ENCODE measurements around the gene WNT16. TPM values are rescaled to one million over a fixed set of nuclear protein-coding genes. Genes with fewer than 3 reads are reported as not detected.

WNT16 gene
- total RNA-seq, 1 donor from 2014 or later = not detected

- Mint-ChIP-seq H3K27ac (ENCODE audit: unreplicated experiment) (no peak overlapping the region), H3K4me1 (ENCODE audit: low read depth, unreplicated experiment) (no peaks in the 10 kb centered on the region), H3K27me3 (ENCODE audit: unreplicated experiment) (no peaks in the 10 kb centered on the region), H3K36me3 (ENCODE audit: unreplicated experiment) (no peaks in the 10 kb centered on the region), H3K4me3 (ENCODE audit: unreplicated experiment) (no peak overlapping the region), H3K9me3 (ENCODE audit: unreplicated experiment) (no peaks in the 10 kb centered on the region)
- DNase-seq = no peak
- TF ChIP-seq, protein P1, sequence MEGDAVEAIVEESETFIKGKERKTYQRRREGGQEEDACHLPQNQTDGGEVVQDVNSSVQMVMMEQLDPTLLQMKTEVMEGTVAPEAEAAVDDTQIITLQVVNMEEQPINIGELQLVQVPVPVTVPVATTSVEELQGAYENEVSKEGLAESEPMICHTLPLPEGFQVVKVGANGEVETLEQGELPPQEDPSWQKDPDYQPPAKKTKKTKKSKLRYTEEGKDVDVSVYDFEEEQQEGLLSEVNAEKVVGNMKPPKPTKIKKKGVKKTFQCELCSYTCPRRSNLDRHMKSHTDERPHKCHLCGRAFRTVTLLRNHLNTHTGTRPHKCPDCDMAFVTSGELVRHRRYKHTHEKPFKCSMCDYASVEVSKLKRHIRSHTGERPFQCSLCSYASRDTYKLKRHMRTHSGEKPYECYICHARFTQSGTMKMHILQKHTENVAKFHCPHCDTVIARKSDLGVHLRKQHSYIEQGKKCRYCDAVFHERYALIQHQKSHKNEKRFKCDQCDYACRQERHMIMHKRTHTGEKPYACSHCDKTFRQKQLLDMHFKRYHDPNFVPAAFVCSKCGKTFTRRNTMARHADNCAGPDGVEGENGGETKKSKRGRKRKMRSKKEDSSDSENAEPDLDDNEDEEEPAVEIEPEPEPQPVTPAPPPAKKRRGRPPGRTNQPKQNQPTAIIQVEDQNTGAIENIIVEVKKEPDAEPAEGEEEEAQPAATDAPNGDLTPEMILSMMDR (IDR thresholded peaks at IDR 0.05; ENCODE audit: partially characterized antibody, unreplicated experiment) = no peak
Measured at GRCh38 chr7:121382473-121382872, 53.7 kb downstream of the WNT16 start.

DNA sequence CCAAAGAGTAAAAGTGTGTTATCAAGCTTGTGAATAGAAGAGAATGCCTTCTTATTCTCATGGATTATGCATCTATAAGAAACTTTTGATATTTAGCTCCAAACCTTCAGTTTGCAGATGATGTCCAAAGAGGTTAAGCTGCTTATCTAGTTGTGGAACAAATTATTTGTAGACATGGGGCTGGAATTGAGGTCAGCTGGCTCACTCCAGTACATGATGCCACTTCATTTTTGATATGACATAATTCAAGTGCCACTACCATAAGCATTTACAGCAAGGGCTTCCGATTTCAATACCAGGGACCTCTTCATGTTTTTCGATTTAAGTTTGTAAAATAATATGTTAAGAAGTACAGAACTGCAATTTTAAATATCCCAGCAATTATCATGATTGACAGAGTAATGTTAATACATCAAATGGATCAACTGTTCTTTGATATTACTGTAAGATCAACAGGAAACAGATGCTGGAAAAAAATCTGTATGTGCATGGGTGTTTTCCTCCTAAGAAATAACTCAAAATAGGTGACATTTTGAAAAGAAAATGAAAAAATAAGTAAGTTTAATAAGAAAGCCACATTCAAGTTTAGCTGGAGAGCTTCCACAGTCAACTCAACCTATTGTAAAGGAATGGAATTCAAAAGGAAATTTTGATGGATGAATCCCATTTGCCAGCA lies 54.6 kb downstream of the WNT16 start:
- TF ChIP-seq, protein P1 (IDR thresholded peaks at IDR 0.05; ENCODE audit: partially characterized antibody, unreplicated experiment) = no peak
- Mint-ChIP-seq H3K9me3 (ENCODE audit: unreplicated experiment) (no peaks in the 10 kb centered on the region), H3K27ac (ENCODE audit: unreplicated experiment) (no peak overlapping the region), H3K36me3 (ENCODE audit: unreplicated experiment) (no peaks in the 10 kb centered on the region), H3K4me3 (ENCODE audit: unreplicated experiment) (no peak overlapping the region), H3K4me1 (ENCODE audit: low read depth, unreplicated experiment) (no peaks in the 10 kb centered on the region), H3K27me3 (ENCODE audit: unreplicated experiment) (no peaks in the 10 kb centered on the region)
- DNase-seq = no peak

DNA sequence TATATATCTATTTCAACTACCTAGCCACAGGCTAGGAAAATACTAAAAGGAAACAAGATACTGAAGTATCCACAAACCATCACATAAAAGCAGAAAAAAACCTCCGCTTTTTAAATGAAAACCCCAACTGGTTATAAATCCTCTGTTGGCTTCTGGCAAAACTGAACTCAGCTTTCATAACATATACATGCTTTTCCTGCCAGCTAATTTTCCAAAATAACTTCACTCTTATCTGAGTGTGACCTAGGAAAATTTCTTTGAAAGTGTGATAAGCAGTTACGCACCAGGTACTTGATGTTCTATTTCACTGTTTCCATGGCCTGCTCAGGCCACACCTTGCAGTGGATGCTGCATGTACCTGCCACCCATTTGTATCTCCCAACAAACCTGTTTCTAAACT lies 55.5 kb downstream of the WNT16 start:
- Mint-ChIP-seq H3K9me3 (ENCODE audit: unreplicated experiment) (no peaks in the 10 kb centered on the region), H3K4me1 (ENCODE audit: low read depth, unreplicated experiment) (no peaks in the 10 kb centered on the region), H3K36me3 (ENCODE audit: unreplicated experiment) (no peaks in the 10 kb centered on the region), H3K27ac (ENCODE audit: unreplicated experiment) (no peak overlapping the region), H3K4me3 (ENCODE audit: unreplicated experiment) (no peak overlapping the region), H3K27me3 (ENCODE audit: unreplicated experiment) (no peaks in the 10 kb centered on the region)
- no peak for DNase-seq
- TF ChIP-seq, protein P1 (IDR thresholded peaks at IDR 0.05; ENCODE audit: partially characterized antibody, unreplicated experiment) = no peak

DNA sequence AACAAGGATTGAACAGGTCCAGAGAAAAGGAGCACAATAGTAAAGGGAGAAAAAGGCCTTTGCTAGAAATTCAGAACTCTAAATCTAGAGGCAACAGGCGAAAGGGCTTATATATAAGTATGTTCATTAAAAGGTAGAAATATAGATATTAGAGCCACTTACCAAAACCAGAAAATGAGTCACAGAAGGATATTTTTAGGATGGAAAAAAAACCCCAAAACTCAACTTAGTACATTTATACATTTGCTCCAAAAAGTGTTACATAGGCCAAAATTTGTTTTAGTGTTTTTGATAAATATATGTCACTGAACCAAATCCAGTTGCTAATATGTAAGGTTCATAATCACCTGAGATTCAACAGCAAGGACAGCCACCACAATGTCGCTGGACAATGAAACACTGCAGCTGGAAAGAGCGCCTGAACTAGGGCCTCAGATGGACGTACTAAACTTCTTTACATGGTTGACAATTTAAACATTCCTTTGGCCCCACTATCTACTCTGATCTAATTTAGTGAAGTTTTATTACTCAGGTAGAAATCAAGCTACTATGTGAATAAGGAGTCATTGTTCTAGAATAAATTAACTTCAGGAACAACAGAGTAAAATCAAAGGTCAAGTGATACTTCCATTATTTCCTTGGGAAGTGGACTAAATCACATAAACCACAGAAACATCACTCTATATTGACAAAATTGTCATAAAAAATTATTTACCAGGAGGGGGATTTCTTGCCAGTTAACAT lies 56.4 kb downstream of the WNT16 start:
- Mint-ChIP-seq H3K36me3 (ENCODE audit: unreplicated experiment) (no peaks in the 10 kb centered on the region), H3K27me3 (ENCODE audit: unreplicated experiment) (no peaks in the 10 kb centered on the region), H3K4me1 (ENCODE audit: low read depth, unreplicated experiment) (no peaks in the 10 kb centered on the region), H3K27ac (ENCODE audit: unreplicated experiment) (no peak overlapping the region), H3K9me3 (ENCODE audit: unreplicated experiment) (no peaks in the 10 kb centered on the region), H3K4me3 (ENCODE audit: unreplicated experiment) (no peak overlapping the region)
- TF ChIP-seq, protein P1 (IDR thresholded peaks at IDR 0.05; ENCODE audit: partially characterized antibody, unreplicated experiment) = no peak
- DNase-seq = no peak

DNA sequence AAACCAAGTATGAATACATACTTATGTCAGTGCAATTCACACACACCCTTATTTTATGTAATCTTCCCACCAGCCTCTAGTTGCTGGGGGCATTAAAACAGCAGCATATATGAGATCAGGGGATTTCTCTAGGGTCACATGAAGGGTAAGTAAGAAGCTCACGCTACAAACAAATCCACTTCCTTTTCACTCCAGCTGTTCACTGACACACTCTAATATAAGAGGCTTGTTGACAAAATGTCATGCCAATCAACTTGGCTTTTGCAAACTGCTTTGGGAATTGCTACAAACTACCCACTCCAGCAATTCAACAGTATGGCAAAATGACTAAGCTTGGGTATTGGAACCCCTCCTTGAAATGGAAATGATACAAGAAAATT lies 57.0 kb downstream of the WNT16 start:
- Mint-ChIP-seq H3K27ac (ENCODE audit: unreplicated experiment) (no peak overlapping the region), H3K36me3 (ENCODE audit: unreplicated experiment) (no peaks in the 10 kb centered on the region), H3K4me1 (ENCODE audit: low read depth, unreplicated experiment) (no peaks in the 10 kb centered on the region), H3K4me3 (ENCODE audit: unreplicated experiment) (no peak overlapping the region), H3K27me3 (ENCODE audit: unreplicated experiment) (no peaks in the 10 kb centered on the region), H3K9me3 (ENCODE audit: unreplicated experiment) (no peaks in the 10 kb centered on the region)
- TF ChIP-seq, protein P1 (IDR thresholded peaks at IDR 0.05; ENCODE audit: partially characterized antibody, unreplicated experiment) = no peak
- DNase-seq = no peak
